H1 (cell line): Measurements from ENCODE around the gene CDY2B.
"Not testable (repeated sequence)": the region's sequence is repeated elsewhere in the genome, so short reads cannot be mapped to it uniquely, and the experiment has no call there.

Source experiments
- EGR1 ChIP-seq: IDR thresholded peaks from 2 replicates; pipeline ENCODE4 v1.6.1; 2011; ENCODE audit warnings: low read depth, low read length, borderline replicate concordance
- EP300 ChIP-seq, 2 experiments: IDR thresholded peaks; 1 replicate in 1 of 2; 2 replicates in 1 of 2; pipeline ENCODE4 v1.6.1; 2011 to 2012; ENCODE audit warnings: low read depth in 2 of 2, low read length in 2 of 2, mild to moderate bottlenecking in 2 of 2, borderline replicate concordance in 1 of 2, inconsistent platforms in 1 of 2, moderate library complexity in 1 of 2
- NANOG ChIP-seq: IDR thresholded peaks from 2 replicates; pipeline ENCODE4 v1.6.1; 2011; ENCODE audit warnings: low read length, low read depth, mild to moderate bottlenecking, inconsistent platforms; ENCODE audit not compliant: insufficient read depth, poor library complexity, severe bottlenecking
- RXRA ChIP-seq: IDR thresholded peaks from 2 replicates; pipeline ENCODE4 v1.6.1; 2011; ENCODE audit warnings: low read depth, mild to moderate bottlenecking, low read length, moderate library complexity; ENCODE audit not compliant: insufficient read depth
- TCF12 ChIP-seq: IDR thresholded peaks from 2 replicates; pipeline ENCODE4 v1.6.1; 2011; ENCODE audit warnings: low read depth, mild to moderate bottlenecking, low read length
- TF ChIP-seq, protein P1 (sequence below): IDR thresholded peaks from 2 replicates; pipeline ENCODE4 v1.6.1; 2011; ENCODE audit warnings: low read length, improper control_type of control experiment
- TF ChIP-seq, protein P2 (sequence below), 3 experiments: IDR thresholded peaks; 1 replicate in 2 of 3; 2 replicates in 1 of 3; pipeline versions ENCODE4 v1.5.1 to v1.6.1; 2011; ENCODE audit warnings: low read length in 3 of 3, mild to moderate bottlenecking in 3 of 3, inconsistent platforms in 2 of 3, low read depth in 1 of 3, moderate library complexity in 1 of 3; ENCODE audit not compliant: insufficient read depth in 1 of 3; ENCODE audit errors: control extremely low read depth in 1 of 3

- TF ChIP-seq, protein P1, sequence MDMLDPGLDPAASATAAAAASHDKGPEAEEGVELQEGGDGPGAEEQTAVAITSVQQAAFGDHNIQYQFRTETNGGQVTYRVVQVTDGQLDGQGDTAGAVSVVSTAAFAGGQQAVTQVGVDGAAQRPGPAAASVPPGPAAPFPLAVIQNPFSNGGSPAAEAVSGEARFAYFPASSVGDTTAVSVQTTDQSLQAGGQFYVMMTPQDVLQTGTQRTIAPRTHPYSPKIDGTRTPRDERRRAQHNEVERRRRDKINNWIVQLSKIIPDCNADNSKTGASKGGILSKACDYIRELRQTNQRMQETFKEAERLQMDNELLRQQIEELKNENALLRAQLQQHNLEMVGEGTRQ: not testable (repeated sequence)
- TF ChIP-seq, protein P2, sequence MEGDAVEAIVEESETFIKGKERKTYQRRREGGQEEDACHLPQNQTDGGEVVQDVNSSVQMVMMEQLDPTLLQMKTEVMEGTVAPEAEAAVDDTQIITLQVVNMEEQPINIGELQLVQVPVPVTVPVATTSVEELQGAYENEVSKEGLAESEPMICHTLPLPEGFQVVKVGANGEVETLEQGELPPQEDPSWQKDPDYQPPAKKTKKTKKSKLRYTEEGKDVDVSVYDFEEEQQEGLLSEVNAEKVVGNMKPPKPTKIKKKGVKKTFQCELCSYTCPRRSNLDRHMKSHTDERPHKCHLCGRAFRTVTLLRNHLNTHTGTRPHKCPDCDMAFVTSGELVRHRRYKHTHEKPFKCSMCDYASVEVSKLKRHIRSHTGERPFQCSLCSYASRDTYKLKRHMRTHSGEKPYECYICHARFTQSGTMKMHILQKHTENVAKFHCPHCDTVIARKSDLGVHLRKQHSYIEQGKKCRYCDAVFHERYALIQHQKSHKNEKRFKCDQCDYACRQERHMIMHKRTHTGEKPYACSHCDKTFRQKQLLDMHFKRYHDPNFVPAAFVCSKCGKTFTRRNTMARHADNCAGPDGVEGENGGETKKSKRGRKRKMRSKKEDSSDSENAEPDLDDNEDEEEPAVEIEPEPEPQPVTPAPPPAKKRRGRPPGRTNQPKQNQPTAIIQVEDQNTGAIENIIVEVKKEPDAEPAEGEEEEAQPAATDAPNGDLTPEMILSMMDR (IDR thresholded peaks at IDR 0.05; ENCODE audit: control extremely low read depth in 1 of 3, insufficient read depth in 1 of 3, low read depth in 1 of 3, low read length in 3 of 3): not testable (repeated sequence)
- not testable (repeated sequence) for TF ChIP-seq RXRA; NANOG; EGR1; EP300 (IDR thresholded peaks at IDR 0.05; ENCODE audit: borderline replicate concordance in 1 of 2, low read depth in 2 of 2, low read length in 2 of 2); TCF12
These were observed 23.5 kb downstream of the CDY2B start for GRCh38 chrY:17856508-17856907.
